Smooth muscle cell (in vitro differentiated cells): ENCODE measurements around the gene POR. TPM values are rescaled to one million over a fixed set of nuclear protein-coding genes. Genes with fewer than 3 reads are reported as not detected.

Experiments used
- DNase-seq: peaks from one replicate; lab custom pipeline; 2025; ENCODE audit not compliant: unreplicated experiment; lab: John Stamatoyannopoulos, UW
- H2AFZ ChIP-seq: fragments of 200-600 bp; sonication (generic); 2 replicates; pipeline ENCODE4 v1.6.0; 2016; ENCODE audit warnings: antibody characterized with exemption, low read depth, mild to moderate bottlenecking
- H3F3A ChIP-seq: fragments of 200-600 bp; sonication (generic); 2 replicates; pipeline ENCODE4 v1.6.0; 2017; ENCODE audit warnings: antibody characterized with exemption, low read depth
- H3K27ac ChIP-seq: fragments of 200-600 bp; sonication (generic); 2 replicates; pipeline ENCODE4 v1.5.1; 2016; ENCODE audit warnings: low read depth, mild to moderate bottlenecking
- H3K27me3 ChIP-seq: fragments of 200-600 bp; sonication (generic); 2 replicates; pipeline ENCODE4 v1.6.1; 2016; ENCODE audit warnings: low read depth, mild to moderate bottlenecking
- H3K36me3 ChIP-seq: fragments of 200-600 bp; sonication (generic); 2 replicates; pipeline ENCODE4 v1.5.1; 2016; ENCODE audit warnings: low read depth
- H3K4me1 ChIP-seq: fragments of 200-600 bp; sonication (generic); 2 replicates; pipeline ENCODE4 v1.5.1; 2016; ENCODE audit warnings: low read depth
- H3K4me2 ChIP-seq: fragments of 200-600 bp; sonication (generic); 2 replicates; pipeline ENCODE4 v1.6.0; 2016; ENCODE audit warnings: mild to moderate bottlenecking
- H3K4me3 ChIP-seq: fragments of 200-600 bp; sonication (generic); 2 replicates; pipeline ENCODE4 v1.5.1; 2016; ENCODE audit warnings: mild to moderate bottlenecking
- H3K79me2 ChIP-seq: fragments of 200-600 bp; sonication (generic); 2 replicates; pipeline ENCODE4 v1.6.0; 2016; ENCODE audit warnings: low read depth, mild to moderate bottlenecking
- H3K9ac ChIP-seq: fragments of 200-600 bp; sonication (generic); 2 replicates; pipeline ENCODE4 v1.6.0; 2016; ENCODE audit warnings: low read depth
- H3K9me3 ChIP-seq: fragments of 200-600 bp; sonication (generic); replicated peaks from 2 replicates; pipeline ENCODE4 v1.5.1; 2016; ENCODE audit warnings: low read depth
- H4K20me1 ChIP-seq: fragments of 200-600 bp; sonication (generic); 2 replicates; pipeline ENCODE4 v1.6.0; 2016; ENCODE audit warnings: low read depth
- WGBS: methylation state at CpG from one replicate; pipeline ENCODE4 v1.1.7; 2016; ENCODE audit warnings: low lambda C conversion rate; 5-methylcytosine and 5-hydroxymethylcytosine counted together
- polyA plus RNA-seq: library from polyadenylated mRNA; unstranded; fragments of >200 nt; fragmentation: Nextera tagmentation; extraction: Ambion mirVana; gene quantifications from 2 replicates; pipeline ENCODE4 v1.2.1, GENCODE V29; 2016
- total RNA-seq: library from RNA; depleted of rRNA; stranded (reverse); fragments of >200 nt; gene quantifications from 2 replicates; pipeline ENCODE4 v1.2.3, GENCODE V29; 2014
- TF ChIP-seq, protein P1 (sequence below): fragments of 200-600 bp; sonication (generic); IDR thresholded peaks from 2 replicates; pipeline ENCODE4 v1.5.1; 2017; ENCODE audit warnings: borderline replicate concordance, mild to moderate bottlenecking, antibody characterized with exemption; ENCODE audit not compliant: insufficient read depth, poor library complexity, severe bottlenecking

Gene POR
- total and polyA plus RNA-seq, 2 experiments from 2014 or later = 46.7 to 52.7 TPM

DNA sequence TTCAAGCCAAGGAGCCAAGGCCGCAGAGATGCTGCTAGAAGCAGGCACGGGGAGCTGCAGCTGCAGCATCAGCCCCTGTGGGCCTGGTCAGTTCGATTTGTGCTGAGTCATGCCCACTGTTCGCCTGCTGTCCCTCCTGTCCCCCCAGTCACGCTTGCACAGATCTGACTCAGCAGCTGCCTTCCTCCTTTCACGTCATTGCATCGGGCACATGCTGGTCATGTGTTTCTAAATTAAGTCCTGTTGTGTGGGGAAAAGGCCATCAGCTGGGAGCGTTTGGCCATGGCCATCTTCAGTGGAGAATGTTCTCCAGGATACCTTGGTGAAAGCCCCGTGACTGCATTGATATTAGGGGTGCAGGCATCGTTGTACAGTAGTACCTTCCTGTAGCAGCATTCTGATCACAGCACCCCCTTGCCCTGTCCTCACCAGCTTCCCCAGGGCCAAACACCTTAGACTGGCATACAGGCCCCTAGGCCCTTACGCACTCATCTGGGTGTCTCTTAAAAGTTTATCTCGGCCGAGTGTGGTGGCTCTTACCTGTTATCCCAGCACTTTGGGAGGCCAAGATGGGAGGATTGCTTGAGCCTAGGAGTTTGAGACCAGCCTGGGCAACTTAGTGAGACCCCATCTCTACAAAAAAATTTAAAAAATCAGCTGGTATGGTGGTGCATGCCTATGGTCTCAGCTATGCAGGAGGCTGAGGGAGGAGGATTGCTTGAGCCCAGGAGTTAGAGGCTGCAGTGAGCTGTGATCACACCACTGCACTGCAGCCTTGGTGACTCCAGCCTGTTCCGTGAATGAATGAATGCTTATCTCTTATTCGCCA, 23.2 kb downstream of the POR start:
- Histone ChIP-seq H4K20me1 (peaks cover 22% of the 10 kb centered on the region), H3K4me3 (no peak overlapping the region), H3K27ac (peak overlapping the region; percentile 31), H3F3A (no peaks in the 10 kb centered on the region), H3K9me3 (no peaks in the 10 kb centered on the region), H3K4me1 (no peaks in the 10 kb centered on the region), H2AFZ (no peak overlapping the region), H3K27me3 (no peaks in the 10 kb centered on the region), H3K79me2 (peaks cover 6% of the 10 kb centered on the region), H3K4me2 (no peak overlapping the region), H3K9ac (no peak overlapping the region), H3K36me3 (no peaks in the 10 kb centered on the region)
- DNase-seq = peak; percentile 17
- 49% methylated on average over 15 of the region's 15 CpGs for WGBS
- TF ChIP-seq, protein P1, sequence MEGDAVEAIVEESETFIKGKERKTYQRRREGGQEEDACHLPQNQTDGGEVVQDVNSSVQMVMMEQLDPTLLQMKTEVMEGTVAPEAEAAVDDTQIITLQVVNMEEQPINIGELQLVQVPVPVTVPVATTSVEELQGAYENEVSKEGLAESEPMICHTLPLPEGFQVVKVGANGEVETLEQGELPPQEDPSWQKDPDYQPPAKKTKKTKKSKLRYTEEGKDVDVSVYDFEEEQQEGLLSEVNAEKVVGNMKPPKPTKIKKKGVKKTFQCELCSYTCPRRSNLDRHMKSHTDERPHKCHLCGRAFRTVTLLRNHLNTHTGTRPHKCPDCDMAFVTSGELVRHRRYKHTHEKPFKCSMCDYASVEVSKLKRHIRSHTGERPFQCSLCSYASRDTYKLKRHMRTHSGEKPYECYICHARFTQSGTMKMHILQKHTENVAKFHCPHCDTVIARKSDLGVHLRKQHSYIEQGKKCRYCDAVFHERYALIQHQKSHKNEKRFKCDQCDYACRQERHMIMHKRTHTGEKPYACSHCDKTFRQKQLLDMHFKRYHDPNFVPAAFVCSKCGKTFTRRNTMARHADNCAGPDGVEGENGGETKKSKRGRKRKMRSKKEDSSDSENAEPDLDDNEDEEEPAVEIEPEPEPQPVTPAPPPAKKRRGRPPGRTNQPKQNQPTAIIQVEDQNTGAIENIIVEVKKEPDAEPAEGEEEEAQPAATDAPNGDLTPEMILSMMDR = no peak

- H3F3A ChIP-seq = no peaks in the 10 kb centered on the region
- WGBS = 88% methylated on average over 6 of the region's 6 CpGs
- H3K27me3 ChIP-seq = no peaks in the 10 kb centered on the region
- no peaks in the 10 kb centered on the region for H3K36me3 ChIP-seq
- no peak overlapping the region for H3K9ac ChIP-seq
- no peak for DNase-seq
- H3K4me1 ChIP-seq = no peaks in the 10 kb centered on the region
- no peak overlapping the region for H3K4me3 ChIP-seq
- no peak overlapping the region for H3K27ac ChIP-seq
- H4K20me1 ChIP-seq = peaks cover 22% of the 10 kb centered on the region
- no peak overlapping the region for H3K4me2 ChIP-seq
- H3K79me2 ChIP-seq = peaks cover 6% of the 10 kb centered on the region
- no peaks in the 10 kb centered on the region for H3K9me3 ChIP-seq
- no peak overlapping the region for H2AFZ ChIP-seq
- TF ChIP-seq, protein P1 = no peak
Observed at GRCh38 chr7:75938921-75939320, 24.0 kb downstream of the POR start.

DNA sequence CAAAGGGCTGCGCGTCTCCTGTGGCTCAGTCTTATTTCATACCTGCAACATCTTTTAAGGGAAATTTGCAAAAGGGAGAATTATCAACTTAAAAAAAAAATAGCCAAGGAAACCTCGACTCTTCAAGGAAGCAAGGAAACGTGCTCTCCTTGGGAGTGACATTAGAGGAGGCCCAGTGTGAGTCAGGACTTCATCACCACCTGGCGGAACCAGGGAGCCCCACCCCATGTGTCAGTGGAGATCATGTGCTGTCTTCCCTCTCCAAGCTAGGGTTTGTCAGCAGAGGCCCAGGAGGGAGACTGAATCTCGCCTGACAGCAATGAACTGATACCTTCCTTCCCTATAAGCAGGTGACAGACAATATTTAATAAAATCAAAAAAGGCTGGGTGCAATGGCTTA, 28.9 kb downstream of the POR start:
- WGBS = 83% methylated on average over 6 of the region's 6 CpGs
- Histone ChIP-seq H3K79me2 (peaks cover 8% of the 10 kb centered on the region), H4K20me1 (peaks cover 22% of the 10 kb centered on the region)

More for the DNA sequence above, 28.9 kb downstream of the POR start:
- H3K27me3 ChIP-seq = no peaks in the 10 kb centered on the region
- H3K27ac ChIP-seq = peak overlapping the region; percentile 72
- peak overlapping the region; percentile 41 for H3K9ac ChIP-seq
- H3F3A ChIP-seq = peaks cover 3% of the 10 kb centered on the region
- H3K4me2 ChIP-seq = no peak overlapping the region
- no peak overlapping the region for H2AFZ ChIP-seq
- no peak overlapping the region for H3K4me3 ChIP-seq
- no peaks in the 10 kb centered on the region for H3K4me1 ChIP-seq
- DNase-seq = no peak
- no peaks in the 10 kb centered on the region for H3K36me3 ChIP-seq
- TF ChIP-seq, protein P1 = no peak
- H3K9me3 ChIP-seq = no peaks in the 10 kb centered on the region
